Measurements from ENCODE around the gene TXNIP. TPM values are rescaled to one million over a fixed set of nuclear protein-coding genes. Genes with fewer than 3 reads are reported as not detected.

The TXNIP gene
- total and polyA plus RNA-seq, 4 experiments from 2014 or later = 933 to 4,310 (median 2,630) TPM

GRCh38 chr1:145951526-145951925 is 44.9 kb downstream of the TXNIP start:
- Histone ChIP-seq H3K27ac (ENCODE audit: low read depth, low read length) (no peak overlapping the region), H3K27me3 (ENCODE audit: insufficient read depth, low read length) (no peaks in the 10 kb centered on the region), H3K4me3 (ENCODE audit: low read length in 2 of 2) (no peak overlapping the region), H3K36me3 (ENCODE audit: insufficient read depth, low read length) (peaks cover 9% of the 10 kb centered on the region), H3K4me1 (ENCODE audit: insufficient read depth, low read length) (peaks cover 76% of the 10 kb centered on the region), H3K9me3 (ENCODE audit: control insufficient read depth in 1 of 2, low read length in 2 of 2) (no peaks in the 10 kb centered on the region)
- ChIA-PET CTCF (ENCODE audit: partially characterized antibody) (interaction anchor here (1.9 kb wide), 1 partner anchor 60 kb away, joined by 4 read pairs; no protein-coding TSS in a partner anchor), POLR2A (ENCODE audit: partially characterized antibody) (interaction anchor here (0.7 to 2.2 kb wide), 4 partner anchors 11 to 33 kb away, joined by 3 to 5 read pairs (median 4); partner anchors contain the start of genes ANKRD34A, PEX11B and POLR3GL)
- Mint-ChIP-seq H3K9me3 (no peaks in the 10 kb centered on the region), H3K27ac (peak overlapping the region in 5 of 7 donors; percentile 3 to 71 (median 49)), H3K4me1 (peaks cover 59 to 83% (median 68%) of the 10 kb centered on the region in 4 donors), H3K4me3 (peak overlapping the region in 2 of 8 donors; percentile 15 to 32), H3K36me3 (peaks cover 24 to 38% of the 10 kb centered on the region in 2 donors), H3K27me3 (no peaks in the 10 kb centered on the region)
- intact Hi-C loops (cut with micrococcal nuclease) = no loop called here
- no peak for DNase-seq

- Mint-ChIP-seq H3K4me1 (peaks cover 44 to 68% (median 50%) of the 10 kb centered on the region in 4 donors), H3K4me3 (peak overlapping the region in 2 of 8 donors; percentile 6 to 17), H3K27me3 (no peaks in the 10 kb centered on the region), H3K36me3 (peaks cover 26 to 50% of the 10 kb centered on the region in 2 donors), H3K9me3 (no peaks in the 10 kb centered on the region), H3K27ac (peak overlapping the region; percentile 3 to 86 (median 67))
- Histone ChIP-seq H3K27ac (ENCODE audit: low read depth, low read length) (no peak overlapping the region), H3K9me3 (ENCODE audit: control insufficient read depth in 1 of 2, low read length in 2 of 2) (no peaks in the 10 kb centered on the region), H3K4me3 (ENCODE audit: low read length in 2 of 2) (no peak overlapping the region), H3K27me3 (ENCODE audit: insufficient read depth, low read length) (no peaks in the 10 kb centered on the region), H3K4me1 (ENCODE audit: insufficient read depth, low read length) (peaks cover 53% of the 10 kb centered on the region), H3K36me3 (ENCODE audit: insufficient read depth, low read length) (peaks cover 12% of the 10 kb centered on the region)
- CTCF ChIA-PET (ENCODE audit: partially characterized antibody) = interaction anchor here (1.1 kb wide), 1 partner anchor 8 kb away, joined by 4 read pairs; no protein-coding TSS in a partner anchor
- DNase-seq = no peak
- POLR2A ChIA-PET (ENCODE audit: partially characterized antibody) = interaction anchor here (1.0 to 3.1 kb wide), 6 partner anchors 12 to 89 kb away, joined by 3 to 9 read pairs (median 5); partner anchors contain the start of genes ANKRD34A, PEX11B, POLR3GL and RBM8A
- intact Hi-C loops (cut with micrococcal nuclease) = no loop called here
Observed at GRCh38 chr1:145949219-145949618, 47.2 kb downstream of the TXNIP start.

GRCh38 chr1:145947551-145947950 is 48.8 kb downstream of the TXNIP start:
- Histone ChIP-seq H3K9me3 (ENCODE audit: control insufficient read depth in 1 of 2, low read length in 2 of 2) (no peaks in the 10 kb centered on the region), H3K36me3 (ENCODE audit: insufficient read depth, low read length) (peaks cover 23% of the 10 kb centered on the region), H3K27me3 (ENCODE audit: insufficient read depth, low read length) (no peaks in the 10 kb centered on the region), H3K27ac (ENCODE audit: low read depth, low read length) (no peak overlapping the region), H3K4me1 (ENCODE audit: insufficient read depth, low read length) (peaks cover 43% of the 10 kb centered on the region), H3K4me3 (ENCODE audit: low read length in 2 of 2) (no peak overlapping the region)
- ChIA-PET POLR2A (ENCODE audit: partially characterized antibody) (interaction anchor here (1.1 to 3.1 kb wide), 2 partner anchors 11 to 16 kb away, joined by 4 to 9 read pairs; partner anchors contain the start of genes ANKRD34A, LIX1L and POLR3GL), CTCF (ENCODE audit: partially characterized antibody) (no interaction called here)
- intact Hi-C loops (cut with micrococcal nuclease) = no loop called here
- Mint-ChIP-seq H3K36me3 (peaks cover 34 to 63% of the 10 kb centered on the region in 2 donors), H3K4me1 (peaks cover 34 to 61% (median 38%) of the 10 kb centered on the region in 4 donors), H3K4me3 (no peak overlapping the region), H3K27me3 (no peaks in the 10 kb centered on the region), H3K9me3 (no peaks in the 10 kb centered on the region), H3K27ac (peak overlapping the region in 2 of 7 donors; percentile 46 to 55)
- no peak for DNase-seq

- H3K4me3 ChIP-seq (ENCODE audit: low read length in 2 of 2) = no peak overlapping the region
- POLR2A ChIA-PET (ENCODE audit: partially characterized antibody) = interaction anchor here (2.1 kb wide), 1 partner anchor 18 kb away, joined by 5 read pairs; the partner anchor contains the start of genes ANKRD34A and POLR3GL
- peaks cover 35% of the 10 kb centered on the region for H3K4me1 ChIP-seq (ENCODE audit: insufficient read depth, low read length)
- no peak for DNase-seq
- Mint-ChIP-seq H3K27me3 (no peaks in the 10 kb centered on the region), H3K36me3 (peaks cover 35 to 64% of the 10 kb centered on the region in 2 donors), H3K4me3 (no peak overlapping the region), H3K9me3 (no peaks in the 10 kb centered on the region), H3K27ac (peak overlapping the region in 3 of 7 donors; percentile 0 to 76 (median 25)), H3K4me1 (peaks cover 26 to 51% (median 30%) of the 10 kb centered on the region in 4 donors)
- peaks cover 30% of the 10 kb centered on the region for H3K36me3 ChIP-seq (ENCODE audit: insufficient read depth, low read length)
- intact Hi-C loops (cut with micrococcal nuclease) = no loop called here
- CTCF ChIA-PET (ENCODE audit: partially characterized antibody) = interaction anchor here (0.6 to 1.6 kb wide), 3 partner anchors 17 to 78 kb away, joined by 3 read pairs; partner anchors contain the start of genes ANKRD34A and POLR3GL
- no peak overlapping the region for H3K27ac ChIP-seq (ENCODE audit: low read depth, low read length)
- no peaks in the 10 kb centered on the region for H3K27me3 ChIP-seq (ENCODE audit: insufficient read depth, low read length)
- H3K9me3 ChIP-seq (ENCODE audit: control insufficient read depth in 1 of 2, low read length in 2 of 2) = no peaks in the 10 kb centered on the region
Observed at GRCh38 chr1:145946477-145946986, 49.8 kb downstream of the TXNIP start.

- ChIA-PET CTCF (ENCODE audit: partially characterized antibody) (interaction anchor here (0.7 to 1.6 kb wide), 3 partner anchors 17 to 99 kb away, joined by 3 to 5 read pairs (median 3); partner anchors contain the start of genes NUDT17 and RBM8A), POLR2A (ENCODE audit: partially characterized antibody) (interaction anchor here (2.1 to 2.7 kb wide), 2 partner anchors 17 to 26 kb away, joined by 6 to 13 read pairs; partner anchors contain the start of genes PEX11B and RBM8A)
- no peak overlapping the region for H3K27ac ChIP-seq (ENCODE audit: low read depth, low read length)
- peaks cover 34% of the 10 kb centered on the region for H3K36me3 ChIP-seq (ENCODE audit: insufficient read depth, low read length)
- no peak overlapping the region for H3K4me3 ChIP-seq (ENCODE audit: low read length in 2 of 2)
- no peaks in the 10 kb centered on the region for H3K27me3 Mint-ChIP-seq
- H3K4me3 Mint-ChIP-seq = no peak overlapping the region
- H3K9me3 ChIP-seq (ENCODE audit: control insufficient read depth in 1 of 2, low read length in 2 of 2) = no peaks in the 10 kb centered on the region
- H3K27ac Mint-ChIP-seq = peak overlapping the region in 4 of 7 donors; percentile 3 to 42 (median 9)
- no peaks in the 10 kb centered on the region for H3K9me3 Mint-ChIP-seq
- H3K36me3 Mint-ChIP-seq = peaks cover 30 to 64% of the 10 kb centered on the region in 2 donors
- DNase-seq = no peak
- H3K4me1 ChIP-seq (ENCODE audit: insufficient read depth, low read length) = peaks cover 16% of the 10 kb centered on the region
- H3K4me1 Mint-ChIP-seq = peaks cover 15 to 33% (median 17%) of the 10 kb centered on the region in 4 donors
- intact Hi-C loops (cut with micrococcal nuclease) = no loop called here
- H3K27me3 ChIP-seq (ENCODE audit: insufficient read depth, low read length) = no peaks in the 10 kb centered on the region
Observed at GRCh38 chr1:145944532-145944931, 51.8 kb downstream of the TXNIP start.

GRCh38 chr1:145942871-145943270 is 53.5 kb downstream of the TXNIP start:
- Mint-ChIP-seq H3K4me3 (peak overlapping the region in 1 of 8 donors; percentile 63), H3K27ac (peak overlapping the region in 3 of 7 donors; percentile 41 to 80 (median 42)), H3K9me3 (no peaks in the 10 kb centered on the region), H3K36me3 (peaks cover 25 to 59% of the 10 kb centered on the region in 2 donors), H3K4me1 (peaks cover 7 to 17% (median 8%) of the 10 kb centered on the region in 4 donors), H3K27me3 (no peaks in the 10 kb centered on the region)
- H3K9me3 ChIP-seq (ENCODE audit: control insufficient read depth in 1 of 2, low read length in 2 of 2) = no peaks in the 10 kb centered on the region
- no peak overlapping the region for H3K4me3 ChIP-seq (ENCODE audit: low read length in 2 of 2)
- no peaks in the 10 kb centered on the region for H3K27me3 ChIP-seq (ENCODE audit: insufficient read depth, low read length)
- no peak for DNase-seq
- CTCF ChIA-PET (ENCODE audit: partially characterized antibody) = interaction anchor here (1.9 kb wide), 1 partner anchor 34 kb away, joined by 5 read pairs; no protein-coding TSS in a partner anchor
- intact Hi-C loops (cut with micrococcal nuclease) = no loop called here
- POLR2A ChIA-PET (ENCODE audit: partially characterized antibody) = interaction anchor here (1.3 to 2.7 kb wide), 4 partner anchors 11 to 34 kb away, joined by 3 to 13 read pairs (median 4); partner anchors contain the start of gene RBM8A
- no peak overlapping the region for H3K27ac ChIP-seq (ENCODE audit: low read depth, low read length)
- peaks cover 2% of the 10 kb centered on the region for H3K4me1 ChIP-seq (ENCODE audit: insufficient read depth, low read length)
- H3K36me3 ChIP-seq (ENCODE audit: insufficient read depth, low read length) = peaks cover 34% of the 10 kb centered on the region

Measured in CD4-positive, alpha-beta memory T cell (primary cell).